ENCODE results near the gene AHNAK2.

DNA sequence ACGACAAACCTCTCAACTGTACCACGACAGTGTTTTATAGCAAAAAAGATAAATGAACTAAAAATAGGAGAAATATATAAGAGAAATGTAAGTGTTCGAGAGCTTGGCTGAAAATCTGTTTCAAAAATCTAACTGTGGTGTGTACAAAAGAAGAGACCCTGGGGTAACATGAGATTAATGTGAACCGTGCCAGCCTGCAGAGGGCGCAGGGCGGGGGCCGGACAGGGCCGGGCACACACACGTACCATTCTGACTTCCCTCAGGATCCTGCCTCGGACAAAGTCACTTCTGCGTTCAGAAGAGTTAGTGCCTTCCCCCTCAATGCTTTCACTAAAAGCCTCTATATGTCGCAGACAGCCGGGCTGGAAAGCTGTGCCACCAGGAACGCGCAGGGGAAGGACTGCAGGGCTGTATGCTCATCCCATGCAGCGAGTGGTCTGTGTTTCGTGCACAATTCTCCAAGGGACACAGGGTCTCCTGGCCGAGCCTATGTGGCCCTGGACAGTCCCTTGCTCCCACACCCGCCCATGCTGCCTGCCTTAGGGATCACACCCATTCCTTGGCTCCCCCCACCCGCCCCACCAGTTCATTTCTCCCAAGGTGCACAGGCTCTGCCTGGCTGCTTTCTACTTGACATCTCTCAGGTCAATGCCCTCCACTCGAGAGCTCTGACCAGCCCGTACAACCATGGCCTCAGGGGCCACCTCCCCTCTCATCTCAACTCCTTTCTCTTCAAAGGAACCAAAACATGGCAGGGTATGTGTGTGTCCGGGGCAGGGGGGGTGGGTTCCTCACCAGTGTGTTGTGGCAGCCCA, 34.2 kb upstream of the AHNAK2 start:
- TF ChIP-seq, protein P1, sequence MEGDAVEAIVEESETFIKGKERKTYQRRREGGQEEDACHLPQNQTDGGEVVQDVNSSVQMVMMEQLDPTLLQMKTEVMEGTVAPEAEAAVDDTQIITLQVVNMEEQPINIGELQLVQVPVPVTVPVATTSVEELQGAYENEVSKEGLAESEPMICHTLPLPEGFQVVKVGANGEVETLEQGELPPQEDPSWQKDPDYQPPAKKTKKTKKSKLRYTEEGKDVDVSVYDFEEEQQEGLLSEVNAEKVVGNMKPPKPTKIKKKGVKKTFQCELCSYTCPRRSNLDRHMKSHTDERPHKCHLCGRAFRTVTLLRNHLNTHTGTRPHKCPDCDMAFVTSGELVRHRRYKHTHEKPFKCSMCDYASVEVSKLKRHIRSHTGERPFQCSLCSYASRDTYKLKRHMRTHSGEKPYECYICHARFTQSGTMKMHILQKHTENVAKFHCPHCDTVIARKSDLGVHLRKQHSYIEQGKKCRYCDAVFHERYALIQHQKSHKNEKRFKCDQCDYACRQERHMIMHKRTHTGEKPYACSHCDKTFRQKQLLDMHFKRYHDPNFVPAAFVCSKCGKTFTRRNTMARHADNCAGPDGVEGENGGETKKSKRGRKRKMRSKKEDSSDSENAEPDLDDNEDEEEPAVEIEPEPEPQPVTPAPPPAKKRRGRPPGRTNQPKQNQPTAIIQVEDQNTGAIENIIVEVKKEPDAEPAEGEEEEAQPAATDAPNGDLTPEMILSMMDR (conservative IDR thresholded peaks at IDR 0.05 in 1 of 2, IDR thresholded peaks at IDR 0.05 in 1 of 2; ENCODE audit: low read depth in 1 of 2, low read length in 2 of 2) = peak; percentile 2 to 6
- no peak for TF ChIP-seq EZH2 (IDR thresholded peaks at IDR 0.05; ENCODE audit: low read length, missing control alignments)

Data from fibroblast of lung (primary cell).